CD4-positive, alpha-beta T cell treated with Interferon alpha-2 for 1 hour (primary cell): ENCODE data around the gene C3orf80.
A peak's percentile ranks its signal among the peaks of the same experiment; 100 is the strongest.
"Not testable (repeated sequence)": the region's sequence is repeated elsewhere in the genome, so short reads cannot be mapped to it uniquely, and the experiment has no call there.

Experiments used
- DNase-seq, 2 donors: peaks; one replicate each; pipeline ENCODE4 v3.0.0-alpha.2; 2020 to 2022

The C3orf80 gene

GRCh38 chr3:160217675-160218074 is 7.5 kb upstream of the C3orf80 start:
- no peak for DNase-seq

GRCh38 chr3:160218136-160218535 is 7.1 kb upstream of the C3orf80 start:
- DNase-seq, result no peak

DNA sequence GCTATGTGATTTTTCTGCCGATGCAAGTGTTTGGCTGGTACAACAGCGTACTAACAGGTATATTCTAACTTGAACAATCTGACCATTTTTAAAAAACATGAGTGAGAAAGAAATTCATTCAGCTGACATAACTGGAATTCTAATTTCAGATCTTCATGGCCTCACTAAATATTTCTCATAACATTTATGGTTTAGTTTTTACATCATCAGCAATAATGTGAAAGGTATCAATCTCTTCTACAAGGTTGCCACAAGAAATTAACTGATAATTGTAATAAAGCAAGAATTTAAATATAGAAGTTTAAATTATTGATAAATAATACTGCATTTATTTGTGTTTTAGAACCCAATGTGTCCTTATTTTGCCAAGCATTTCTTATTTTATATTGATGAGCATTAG is 5.2 kb upstream of the C3orf80 start:
- no peak for DNase-seq

DNA sequence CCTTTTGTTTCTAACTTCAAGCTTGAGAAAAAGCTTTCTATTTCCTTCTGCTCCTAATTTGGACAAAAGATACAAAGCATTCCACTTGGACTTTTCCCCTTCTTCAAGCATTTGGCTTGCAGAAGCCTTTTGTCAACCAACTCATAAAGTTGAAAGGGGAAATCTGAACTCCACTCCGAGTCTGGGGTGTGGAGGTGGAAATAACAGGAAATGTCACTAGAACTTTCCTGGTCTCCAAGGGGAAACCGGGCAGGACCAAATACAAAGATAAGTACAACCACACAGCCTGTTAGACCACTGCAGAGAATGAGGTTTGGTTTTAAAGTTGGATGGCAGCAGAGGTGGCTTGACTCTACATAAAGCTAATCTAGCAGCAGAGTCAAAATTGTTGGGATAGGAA is 4.2 kb upstream of the C3orf80 start:
- no peak for DNase-seq

DNA sequence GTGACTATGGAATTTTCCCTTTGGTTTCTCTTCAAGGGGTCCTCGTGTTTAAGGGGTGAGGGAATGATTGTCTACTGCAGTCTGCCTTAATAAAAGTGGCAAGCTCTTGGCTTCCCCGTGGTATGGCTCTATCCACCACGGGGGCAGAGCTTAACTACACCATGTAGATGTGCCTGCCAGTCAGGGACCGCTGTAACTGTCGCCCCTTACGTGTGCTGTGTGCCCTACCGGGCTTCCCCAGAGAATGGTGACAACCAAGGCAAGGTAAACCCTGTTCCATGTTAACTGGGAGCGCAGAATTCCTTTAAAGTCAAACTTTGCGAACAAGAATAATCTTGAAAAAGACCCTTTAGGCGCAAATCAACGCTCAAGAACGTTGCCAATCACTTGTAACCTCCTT is 966 bp upstream of the C3orf80 start:
- DNase-seq, result no peak

DNA sequence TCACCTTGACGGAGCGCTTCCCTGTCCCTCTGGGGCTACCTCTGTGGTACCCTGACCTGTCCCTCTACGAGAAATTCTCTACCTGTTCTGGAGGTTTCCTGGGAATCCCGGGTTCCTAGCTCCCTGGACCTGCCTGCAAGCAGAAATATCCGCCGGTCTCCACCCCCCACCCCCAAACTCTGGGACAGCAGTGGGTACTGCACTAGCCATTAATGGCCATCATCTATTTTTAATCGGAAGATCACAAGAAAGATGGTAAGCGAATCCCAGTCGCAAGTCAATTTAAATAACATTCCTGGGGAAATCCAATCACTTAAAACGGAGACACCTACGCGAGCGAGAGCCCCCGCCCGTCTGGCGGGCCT is 429 bp upstream of the C3orf80 start:
- DNase-seq, result no peak

DNA sequence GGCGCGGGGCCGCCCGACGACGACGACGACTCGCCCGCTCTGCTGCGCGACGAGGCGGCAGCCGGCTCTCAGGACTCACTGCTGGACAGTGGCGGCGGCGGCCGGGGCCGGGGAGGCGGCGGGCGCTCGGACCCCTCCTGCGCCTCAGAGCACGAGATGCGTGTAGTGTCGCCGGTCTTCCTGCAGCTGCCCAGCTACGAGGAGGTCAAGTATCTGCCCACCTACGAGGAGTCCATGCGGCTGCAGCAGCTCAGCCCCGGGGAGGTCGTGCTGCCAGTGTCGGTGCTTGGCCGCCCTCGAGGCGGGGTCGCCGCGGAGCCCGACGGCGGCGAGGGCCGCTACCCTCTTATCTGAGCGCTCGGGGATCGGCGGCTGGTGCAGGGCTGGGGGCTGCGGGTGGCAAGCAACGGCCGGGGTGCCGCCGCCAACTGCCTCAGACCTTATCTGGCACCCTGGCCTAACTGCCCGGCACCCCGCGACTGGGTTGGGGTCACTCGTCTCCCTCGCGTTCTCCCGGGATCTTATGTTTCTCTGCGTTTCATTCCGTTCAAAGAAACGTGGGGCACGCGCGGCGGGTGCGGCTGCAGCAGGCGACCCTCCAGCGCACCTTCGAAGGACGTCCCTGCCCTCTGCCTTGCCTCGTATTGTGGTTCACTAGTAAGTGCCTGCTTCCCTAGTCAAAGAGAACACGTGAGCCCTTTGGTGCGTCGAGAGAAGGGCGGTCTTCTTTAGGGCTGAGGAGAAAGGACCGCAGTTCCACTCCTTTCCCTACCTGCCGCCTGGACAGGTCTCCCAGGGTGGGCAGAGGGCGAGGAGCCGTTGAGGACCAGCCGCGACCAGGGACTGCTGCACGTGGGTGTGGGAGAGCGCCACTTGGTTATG is 1.0 kb downstream of the C3orf80 start:
- DNase-seq, result peak in 1 of 2 donors; percentile 5

DNA sequence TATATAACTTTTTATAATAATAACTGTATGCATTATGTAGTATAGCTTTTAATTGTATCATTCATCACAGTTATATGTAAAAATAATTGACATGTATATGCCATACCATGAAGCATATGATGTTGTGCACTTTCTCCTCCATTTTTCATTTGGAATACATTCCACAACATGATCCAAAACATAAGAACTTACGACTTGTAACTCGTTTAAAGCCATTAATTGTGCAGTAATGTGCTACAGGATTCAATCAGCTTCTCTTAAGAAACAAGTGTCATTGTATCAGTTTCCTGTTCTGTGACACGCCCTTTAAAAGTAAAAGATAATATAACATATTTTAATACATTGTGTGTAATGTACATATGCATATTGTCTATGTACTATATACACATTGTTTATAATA is 2.2 kb downstream of the C3orf80 start:
- DNase-seq, result no peak

DNA sequence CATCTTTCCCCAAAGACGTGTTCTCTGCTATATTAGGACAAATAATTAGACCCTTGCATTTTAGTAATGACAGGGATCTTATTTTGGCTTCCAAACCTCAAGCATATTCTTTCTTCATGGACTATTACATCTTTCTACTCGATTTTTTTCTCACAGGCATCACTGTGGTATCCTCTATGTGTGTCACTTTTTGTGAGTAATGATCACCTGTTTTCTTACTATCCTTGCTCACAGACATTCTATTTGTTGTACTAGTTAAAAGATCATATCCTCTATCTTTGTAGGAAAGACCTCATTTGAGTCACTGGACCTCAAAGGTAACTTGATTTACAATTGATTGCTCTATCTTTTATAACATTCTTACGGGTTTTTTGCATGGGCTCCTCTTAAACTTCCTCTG is 6.8 kb downstream of the C3orf80 start:
- DNase-seq, result no peak

GRCh38 chr3:160240719-160241118 is 15.5 kb downstream of the C3orf80 start:
- not testable (repeated sequence) for DNase-seq

GRCh38 chr3:160245261-160245800 is 20.1 kb downstream of the C3orf80 start:
- DNase-seq, result no peak

DNA sequence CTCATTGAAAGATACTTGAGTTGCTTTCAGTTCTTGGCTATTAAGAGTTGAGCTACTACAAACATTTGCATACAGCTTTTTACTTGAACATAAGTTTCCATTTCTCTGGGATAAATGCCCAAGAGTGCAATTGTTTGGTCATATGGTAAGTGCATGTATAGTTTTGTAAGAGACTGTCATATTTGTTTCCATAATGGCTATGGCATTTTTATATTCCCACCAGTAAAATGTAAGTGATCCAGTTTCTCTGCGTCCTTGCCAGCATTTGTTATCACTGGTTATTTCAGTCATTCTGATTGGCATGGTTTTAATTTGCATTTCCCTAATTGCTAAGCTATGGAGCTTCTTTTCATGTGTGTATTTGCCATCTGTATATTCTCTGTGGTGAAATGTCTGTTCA is 22.5 kb downstream of the C3orf80 start:
- DNase-seq, result no peak

GRCh38 chr3:160253298-160253697 is 28.1 kb downstream of the C3orf80 start:
- DNase-seq, result no peak

- DNase-seq, result no peak
Observed at GRCh38 chr3:160257606-160258005, 32.4 kb downstream of the C3orf80 start.

DNA sequence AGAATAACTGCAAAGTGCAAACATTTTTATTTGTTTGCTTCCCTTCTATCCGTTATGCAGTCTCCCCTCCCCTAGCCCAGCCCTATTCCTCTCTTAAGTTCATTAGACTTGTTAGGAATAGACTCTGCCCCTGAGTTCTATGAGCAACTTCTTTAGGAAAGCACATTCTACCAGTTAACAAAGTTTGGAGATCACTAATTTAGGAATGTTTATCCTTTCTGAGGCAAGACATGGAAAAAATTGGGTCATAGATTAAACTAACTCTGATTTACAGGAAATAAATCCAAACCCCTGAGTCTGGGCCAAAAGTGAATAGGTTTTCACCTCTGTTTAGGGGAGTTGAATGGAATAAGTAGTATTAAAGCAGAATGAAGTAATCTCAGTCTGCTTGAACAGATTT is 34.4 kb downstream of the C3orf80 start:
- DNase-seq, result no peak

DNA sequence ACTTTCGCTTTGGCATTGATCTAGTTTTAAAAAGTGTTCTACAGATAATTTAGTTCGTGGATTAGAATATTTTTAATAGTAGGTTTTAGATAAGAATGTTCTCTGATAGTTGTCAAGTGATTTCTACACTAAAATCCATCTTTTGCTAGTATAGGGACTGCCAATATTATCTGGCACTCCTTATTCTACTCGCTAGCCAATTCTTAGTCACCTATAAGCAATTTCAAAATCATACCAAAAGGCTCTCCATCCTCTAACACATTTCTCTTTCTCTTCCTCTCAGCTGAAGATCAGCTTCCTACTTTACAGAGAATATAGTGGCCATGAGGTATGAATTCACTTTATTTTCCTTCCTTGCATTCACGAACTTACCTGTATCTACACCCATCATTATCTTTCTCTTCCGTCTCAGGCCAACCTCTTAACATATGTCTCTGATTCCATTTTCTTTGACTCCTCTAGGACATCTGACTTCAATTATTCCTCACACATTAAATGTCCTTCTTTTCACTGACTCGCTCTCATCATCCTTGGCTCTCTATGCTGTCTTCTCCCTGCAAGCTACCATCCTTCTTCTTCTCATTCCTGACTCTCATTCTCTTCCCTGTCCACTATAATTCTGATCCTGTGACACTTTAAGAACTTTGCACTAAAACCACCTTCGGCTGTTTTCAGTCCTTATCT is 35.5 kb downstream of the C3orf80 start:
- no peak for DNase-seq

DNA sequence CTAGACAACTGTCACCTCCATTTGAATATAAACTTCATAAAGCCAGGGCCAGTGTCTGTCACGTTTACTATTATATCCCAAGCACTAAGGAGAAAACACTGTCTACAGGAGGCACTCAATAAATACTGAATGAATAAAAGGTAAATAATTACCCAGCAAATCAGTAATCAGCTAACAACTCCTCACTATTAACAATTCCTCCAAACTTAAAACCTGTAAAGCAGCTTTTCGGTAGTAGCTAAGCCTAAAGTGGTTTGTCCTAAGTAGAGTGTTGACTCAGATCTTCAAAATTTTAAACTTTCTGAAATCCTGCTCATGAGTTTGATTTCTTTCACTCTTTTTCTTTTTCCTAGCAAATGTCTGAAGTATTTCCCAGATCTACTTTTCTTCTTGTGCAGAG is 39.9 kb downstream of the C3orf80 start:
- DNase-seq, result no peak
